Measurements from ENCODE around the gene LHX8.

LHX8 gene

GRCh38 chr1:75136921-75137641, 2.9 kb downstream of the LHX8 start:
- H3K4me3 ChIP-seq (replicated peaks; ENCODE audit: insufficient read depth, low read length), result no peak overlapping the region
- TF ChIP-seq SPI1 (IDR thresholded peaks at IDR 0.05; ENCODE audit: borderline replicate concordance, low read depth) (no peak), POLR2AphosphoS5 (IDR thresholded peaks at IDR 0.05; ENCODE audit: low read depth) (no peak), GABPA (IDR thresholded peaks at IDR 0.05; ENCODE audit: low read depth) (no peak)
- TF ChIP-seq, protein P1, sequence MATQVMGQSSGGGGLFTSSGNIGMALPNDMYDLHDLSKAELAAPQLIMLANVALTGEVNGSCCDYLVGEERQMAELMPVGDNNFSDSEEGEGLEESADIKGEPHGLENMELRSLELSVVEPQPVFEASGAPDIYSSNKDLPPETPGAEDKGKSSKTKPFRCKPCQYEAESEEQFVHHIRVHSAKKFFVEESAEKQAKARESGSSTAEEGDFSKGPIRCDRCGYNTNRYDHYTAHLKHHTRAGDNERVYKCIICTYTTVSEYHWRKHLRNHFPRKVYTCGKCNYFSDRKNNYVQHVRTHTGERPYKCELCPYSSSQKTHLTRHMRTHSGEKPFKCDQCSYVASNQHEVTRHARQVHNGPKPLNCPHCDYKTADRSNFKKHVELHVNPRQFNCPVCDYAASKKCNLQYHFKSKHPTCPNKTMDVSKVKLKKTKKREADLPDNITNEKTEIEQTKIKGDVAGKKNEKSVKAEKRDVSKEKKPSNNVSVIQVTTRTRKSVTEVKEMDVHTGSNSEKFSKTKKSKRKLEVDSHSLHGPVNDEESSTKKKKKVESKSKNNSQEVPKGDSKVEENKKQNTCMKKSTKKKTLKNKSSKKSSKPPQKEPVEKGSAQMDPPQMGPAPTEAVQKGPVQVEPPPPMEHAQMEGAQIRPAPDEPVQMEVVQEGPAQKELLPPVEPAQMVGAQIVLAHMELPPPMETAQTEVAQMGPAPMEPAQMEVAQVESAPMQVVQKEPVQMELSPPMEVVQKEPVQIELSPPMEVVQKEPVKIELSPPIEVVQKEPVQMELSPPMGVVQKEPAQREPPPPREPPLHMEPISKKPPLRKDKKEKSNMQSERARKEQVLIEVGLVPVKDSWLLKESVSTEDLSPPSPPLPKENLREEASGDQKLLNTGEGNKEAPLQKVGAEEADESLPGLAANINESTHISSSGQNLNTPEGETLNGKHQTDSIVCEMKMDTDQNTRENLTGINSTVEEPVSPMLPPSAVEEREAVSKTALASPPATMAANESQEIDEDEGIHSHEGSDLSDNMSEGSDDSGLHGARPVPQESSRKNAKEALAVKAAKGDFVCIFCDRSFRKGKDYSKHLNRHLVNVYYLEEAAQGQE (IDR thresholded peaks at IDR 0.05; ENCODE audit: insufficient replicate concordance, low read depth), result no peak
- TF ChIP-seq, protein P2, sequence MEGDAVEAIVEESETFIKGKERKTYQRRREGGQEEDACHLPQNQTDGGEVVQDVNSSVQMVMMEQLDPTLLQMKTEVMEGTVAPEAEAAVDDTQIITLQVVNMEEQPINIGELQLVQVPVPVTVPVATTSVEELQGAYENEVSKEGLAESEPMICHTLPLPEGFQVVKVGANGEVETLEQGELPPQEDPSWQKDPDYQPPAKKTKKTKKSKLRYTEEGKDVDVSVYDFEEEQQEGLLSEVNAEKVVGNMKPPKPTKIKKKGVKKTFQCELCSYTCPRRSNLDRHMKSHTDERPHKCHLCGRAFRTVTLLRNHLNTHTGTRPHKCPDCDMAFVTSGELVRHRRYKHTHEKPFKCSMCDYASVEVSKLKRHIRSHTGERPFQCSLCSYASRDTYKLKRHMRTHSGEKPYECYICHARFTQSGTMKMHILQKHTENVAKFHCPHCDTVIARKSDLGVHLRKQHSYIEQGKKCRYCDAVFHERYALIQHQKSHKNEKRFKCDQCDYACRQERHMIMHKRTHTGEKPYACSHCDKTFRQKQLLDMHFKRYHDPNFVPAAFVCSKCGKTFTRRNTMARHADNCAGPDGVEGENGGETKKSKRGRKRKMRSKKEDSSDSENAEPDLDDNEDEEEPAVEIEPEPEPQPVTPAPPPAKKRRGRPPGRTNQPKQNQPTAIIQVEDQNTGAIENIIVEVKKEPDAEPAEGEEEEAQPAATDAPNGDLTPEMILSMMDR (IDR thresholded peaks at IDR 0.05; ENCODE audit: insufficient read depth, low read length), result no peak
- no peak overlapping the region for H3K27ac ChIP-seq (replicated peaks)
- H3K27me3 ChIP-seq (ENCODE audit: insufficient read depth, poor library complexity, severe bottlenecking), result peaks cover 53% of the 10 kb centered on the region
- no peak for DNase-seq (ENCODE audit: low read depth in 1 of 2, low spot score in 1 of 2)

GRCh38 chr1:75152092-75152491, 17.9 kb downstream of the LHX8 start:
- Histone ChIP-seq H3K4me3 (replicated peaks; ENCODE audit: insufficient read depth, low read length) (no peak overlapping the region), H3K27me3 (ENCODE audit: insufficient read depth, poor library complexity, severe bottlenecking) (no peaks in the 10 kb centered on the region), H3K27ac (replicated peaks) (no peak overlapping the region)
- TF ChIP-seq, protein P1 (IDR thresholded peaks at IDR 0.05; ENCODE audit: insufficient replicate concordance, low read depth), result no peak
- no peak for TF ChIP-seq GABPA (IDR thresholded peaks at IDR 0.05; ENCODE audit: low read depth)
- no peak for TF ChIP-seq SPI1 (IDR thresholded peaks at IDR 0.05; ENCODE audit: borderline replicate concordance, low read depth)
- TF ChIP-seq, protein P2 (IDR thresholded peaks at IDR 0.05; ENCODE audit: insufficient read depth, low read length), result no peak
- TF ChIP-seq POLR2AphosphoS5 (IDR thresholded peaks at IDR 0.05; ENCODE audit: low read depth), result no peak
- DNase-seq (ENCODE audit: low read depth in 1 of 2, low spot score in 1 of 2), result no peak

GRCh38 chr1:75159154-75159553, 25.0 kb downstream of the LHX8 start:
- H3K4me3 ChIP-seq (replicated peaks; ENCODE audit: insufficient read depth, low read length), result no peak overlapping the region
- no peaks in the 10 kb centered on the region for H3K27me3 ChIP-seq (ENCODE audit: insufficient read depth, poor library complexity, severe bottlenecking)
- TF ChIP-seq GABPA (IDR thresholded peaks at IDR 0.05; ENCODE audit: low read depth) (no peak), POLR2AphosphoS5 (IDR thresholded peaks at IDR 0.05; ENCODE audit: low read depth) (no peak), SPI1 (IDR thresholded peaks at IDR 0.05; ENCODE audit: borderline replicate concordance, low read depth) (no peak)
- TF ChIP-seq, protein P1 (IDR thresholded peaks at IDR 0.05; ENCODE audit: insufficient replicate concordance, low read depth), result no peak
- TF ChIP-seq, protein P2 (IDR thresholded peaks at IDR 0.05; ENCODE audit: insufficient read depth, low read length), result no peak
- no peak overlapping the region for H3K27ac ChIP-seq (replicated peaks)
- DNase-seq (ENCODE audit: low read depth in 1 of 2, low spot score in 1 of 2), result no peak

Measured in HL-60 (cell line).